Measurements from ENCODE around the gene EMC1. TPM values are rescaled to one million over a fixed set of nuclear protein-coding genes. Genes with fewer than 3 reads are reported as not detected.

EMC1 gene
- total RNA-seq, 1 experiment from 2014 or later: 60.0 TPM

DNA sequence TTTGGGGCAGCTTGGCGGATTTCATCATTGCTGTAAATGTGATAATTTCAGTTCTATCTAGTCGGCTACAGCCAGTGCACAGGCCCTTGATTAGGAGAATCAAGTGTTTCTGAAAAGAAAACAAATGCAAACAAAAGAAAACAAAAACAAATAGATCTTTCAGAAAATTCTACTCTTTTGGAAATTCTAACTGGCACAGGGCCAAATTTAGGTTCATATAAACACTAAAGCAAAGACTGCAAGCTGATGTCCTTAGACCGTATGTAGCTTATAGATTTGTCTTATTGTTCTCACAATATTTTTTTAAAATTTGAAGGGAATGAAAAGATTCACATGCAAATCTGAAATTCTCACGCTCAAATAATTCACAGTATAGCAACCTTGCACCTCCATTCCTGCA lies 52.5 kb downstream of the EMC1 start:
- H2BK120ac ChIP-seq (ENCODE audit: low read depth, low read length, poor library complexity, severe bottlenecking): no peak overlapping the region
- H3K18ac ChIP-seq (ENCODE audit: insufficient read length, low read depth, low read length): no peak overlapping the region
- Mint-ChIP-seq H3K36me3 (ENCODE audit: insufficient read depth in 1 of 3, low read depth in 3 of 3) (peaks cover 32 to 57% (median 54%) of the 10 kb centered on the region in 3 experiments; a peak in 6 of 7 replicates), H3K4me3 (no peak overlapping the region), H3K27ac (no peak overlapping the region), H3K27me3 (ENCODE audit: low read depth) (no peaks in the 10 kb centered on the region), H3K4me1 (no peaks in the 10 kb centered on the region), H3K9me3 (no peaks in the 10 kb centered on the region)
- no peak overlapping the region for H3K23ac ChIP-seq (ENCODE audit: insufficient read length, low read depth, low read length)
- no peak overlapping the region for H2BK12ac ChIP-seq (ENCODE audit: insufficient read length, low read depth, low read length)
- no peak overlapping the region for H2BK5ac ChIP-seq (ENCODE audit: insufficient read length, low read length)
- TF ChIP-seq, protein P1, sequence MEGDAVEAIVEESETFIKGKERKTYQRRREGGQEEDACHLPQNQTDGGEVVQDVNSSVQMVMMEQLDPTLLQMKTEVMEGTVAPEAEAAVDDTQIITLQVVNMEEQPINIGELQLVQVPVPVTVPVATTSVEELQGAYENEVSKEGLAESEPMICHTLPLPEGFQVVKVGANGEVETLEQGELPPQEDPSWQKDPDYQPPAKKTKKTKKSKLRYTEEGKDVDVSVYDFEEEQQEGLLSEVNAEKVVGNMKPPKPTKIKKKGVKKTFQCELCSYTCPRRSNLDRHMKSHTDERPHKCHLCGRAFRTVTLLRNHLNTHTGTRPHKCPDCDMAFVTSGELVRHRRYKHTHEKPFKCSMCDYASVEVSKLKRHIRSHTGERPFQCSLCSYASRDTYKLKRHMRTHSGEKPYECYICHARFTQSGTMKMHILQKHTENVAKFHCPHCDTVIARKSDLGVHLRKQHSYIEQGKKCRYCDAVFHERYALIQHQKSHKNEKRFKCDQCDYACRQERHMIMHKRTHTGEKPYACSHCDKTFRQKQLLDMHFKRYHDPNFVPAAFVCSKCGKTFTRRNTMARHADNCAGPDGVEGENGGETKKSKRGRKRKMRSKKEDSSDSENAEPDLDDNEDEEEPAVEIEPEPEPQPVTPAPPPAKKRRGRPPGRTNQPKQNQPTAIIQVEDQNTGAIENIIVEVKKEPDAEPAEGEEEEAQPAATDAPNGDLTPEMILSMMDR (conservative IDR thresholded peaks at IDR 0.05): no peak
- no peak overlapping the region for H2BK20ac ChIP-seq (ENCODE audit: low read depth, low read length, poor library complexity, severe bottlenecking)
- no peak overlapping the region for H3K9ac ChIP-seq (ENCODE audit: extremely low read depth, insufficient read length, low read length)
- no peaks in the 10 kb centered on the region for H3K23me2 ChIP-seq (ENCODE audit: insufficient read length, low read depth, low read length, poor library complexity, severe bottlenecking)
- H3K27me3 ChIP-seq (ENCODE audit: insufficient read depth, low read length): no peaks in the 10 kb centered on the region
- H2BK15ac ChIP-seq (ENCODE audit: low read depth, low read length): no peak overlapping the region
- no peak overlapping the region for H4K8ac ChIP-seq (replicated peaks; ENCODE audit: insufficient read length, low read depth, low read length)
- H3K4me1 ChIP-seq (ENCODE audit: insufficient read depth, low read length): no peaks in the 10 kb centered on the region
- H3T11ph ChIP-seq (ENCODE audit: low read length): no peak overlapping the region
- no peak overlapping the region for H2AK5ac ChIP-seq (ENCODE audit: insufficient read length, low read length)
- H4K20me1 ChIP-seq (ENCODE audit: control insufficient read depth, insufficient read depth, insufficient read length): no peaks in the 10 kb centered on the region
- no peak for DNase-seq
- no peak overlapping the region for H3K4ac ChIP-seq (ENCODE audit: low read depth, low read length)
- no peak overlapping the region for H2AFZ ChIP-seq (ENCODE audit: low read length)
- H3K79me2 ChIP-seq (ENCODE audit: insufficient read depth, low read length): peaks cover 11% of the 10 kb centered on the region; the same call in 1 of the 2 replicates
- H3K56ac ChIP-seq (ENCODE audit: insufficient read length, low read depth, low read length): no peak overlapping the region
- H4K91ac ChIP-seq (ENCODE audit: insufficient read length, low read depth, low read length): no peak overlapping the region
- H3K27ac ChIP-seq (ENCODE audit: insufficient read length, low read depth, low read length): no peak overlapping the region
- H3K9me3 ChIP-seq (ENCODE audit: control insufficient read depth, low read depth, low read length): no peaks in the 10 kb centered on the region
- whole genome bisulfite sequencing (ENCODE audit: extremely low coverage, insufficient read length, low lambda C conversion rate): no CpG with 5 or more reads among the region's 4 CpGs
- no peak overlapping the region for H4K5ac ChIP-seq (ENCODE audit: insufficient read length, low read depth, low read length)
- no peak overlapping the region for H3K4me2 ChIP-seq (ENCODE audit: insufficient read depth, insufficient read length, low read length)
- H3K79me1 ChIP-seq (ENCODE audit: insufficient read depth, low read depth, low read length, poor library complexity, severe bottlenecking): peaks cover 9% of the 10 kb centered on the region
- H3K14ac ChIP-seq (ENCODE audit: insufficient read depth, low read length): no peak overlapping the region

All from H9 (cell line).